Activated CD4-positive, CD25-positive, alpha-beta regulatory T cell treated with anti-CD3 and anti-CD28 coated beads, Interleukin-2, amount 50 U/mL, for 16 hours (primary cell): ENCODE data around the gene ZNF691.
"Not testable (repeated sequence)": the region's sequence is repeated elsewhere in the genome, so short reads cannot be mapped to it uniquely, and the experiment has no call there.

Experiments used
- DNase-seq: peaks from one replicate; pipeline ENCODE4 v3.0.0-alpha.2; 2020; ENCODE audit warnings: low read depth, low spot score

The ZNF691 gene

DNA sequence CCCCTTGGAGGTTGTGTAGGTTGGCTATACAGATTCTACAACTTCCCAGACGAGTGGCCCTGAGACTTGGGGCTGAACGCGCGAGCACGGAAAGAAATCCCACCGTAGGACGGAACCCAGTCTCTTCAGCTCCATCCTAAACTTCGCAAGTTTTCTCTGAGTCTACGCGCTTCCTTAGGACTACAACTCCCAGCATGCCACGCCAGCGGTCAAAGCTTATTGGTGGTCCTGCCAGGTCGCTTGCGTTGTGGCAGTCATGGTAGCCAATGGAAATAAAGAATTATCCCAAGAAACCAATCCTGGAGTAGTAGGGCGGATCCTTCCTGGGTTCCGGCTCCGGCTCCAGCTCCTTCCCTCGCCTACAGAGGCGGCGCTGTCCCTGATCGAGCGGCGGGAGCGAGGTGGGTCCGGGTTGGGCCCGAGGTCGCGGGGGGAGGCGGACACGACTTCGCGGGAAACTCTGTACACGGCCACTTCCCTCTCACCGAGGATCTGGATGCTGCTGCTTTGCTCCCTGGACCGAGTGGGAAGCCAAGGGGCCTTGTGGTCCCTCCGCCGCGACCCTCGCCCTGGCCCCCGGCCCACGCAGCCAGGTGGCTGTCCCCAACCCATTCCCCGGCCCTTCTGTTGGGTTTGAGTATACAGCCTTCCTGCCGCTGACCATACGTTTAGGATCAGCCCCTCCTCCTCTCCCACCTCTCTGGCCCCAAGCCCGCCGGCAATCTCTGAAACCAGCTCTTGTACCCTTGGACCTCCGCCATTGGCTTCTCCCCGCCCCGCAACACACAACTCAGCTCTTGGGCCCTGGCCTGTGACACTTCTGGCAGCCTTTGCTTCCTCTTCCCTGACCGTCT, at the start of gene ZNF691:
Gene ZNF691, plus strand, starts transcription at position 357 of the 854 bp plus-strand sequence. CDS start 3,046 bp downstream, outside the sequence.
- DNase-seq, result peak; percentile 80

DNA sequence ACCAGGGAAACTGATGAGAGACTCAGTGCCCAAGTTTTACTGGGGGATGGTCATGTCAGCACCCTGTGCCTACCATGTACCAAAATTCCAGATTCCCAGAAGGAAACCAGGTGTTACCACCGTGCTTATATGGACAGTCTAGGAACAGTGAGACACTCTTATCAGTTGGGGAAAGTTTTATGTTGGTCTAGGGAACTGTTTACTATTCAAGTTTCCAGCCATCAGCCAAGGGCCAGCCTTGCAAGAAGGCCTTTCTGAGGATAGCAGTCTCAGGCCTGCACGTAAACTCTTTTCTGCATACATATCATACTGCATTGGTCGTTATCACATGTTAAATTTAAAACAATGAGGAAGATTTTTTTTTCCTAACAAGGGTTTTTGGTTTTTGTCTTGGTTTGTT, 49.0 kb upstream of the ZNF691 start:
- DNase-seq, result no peak

- no peak for DNase-seq
These were observed 48.4 kb upstream of the ZNF691 start for GRCh38 chr1:42797979-42798378.

DNA sequence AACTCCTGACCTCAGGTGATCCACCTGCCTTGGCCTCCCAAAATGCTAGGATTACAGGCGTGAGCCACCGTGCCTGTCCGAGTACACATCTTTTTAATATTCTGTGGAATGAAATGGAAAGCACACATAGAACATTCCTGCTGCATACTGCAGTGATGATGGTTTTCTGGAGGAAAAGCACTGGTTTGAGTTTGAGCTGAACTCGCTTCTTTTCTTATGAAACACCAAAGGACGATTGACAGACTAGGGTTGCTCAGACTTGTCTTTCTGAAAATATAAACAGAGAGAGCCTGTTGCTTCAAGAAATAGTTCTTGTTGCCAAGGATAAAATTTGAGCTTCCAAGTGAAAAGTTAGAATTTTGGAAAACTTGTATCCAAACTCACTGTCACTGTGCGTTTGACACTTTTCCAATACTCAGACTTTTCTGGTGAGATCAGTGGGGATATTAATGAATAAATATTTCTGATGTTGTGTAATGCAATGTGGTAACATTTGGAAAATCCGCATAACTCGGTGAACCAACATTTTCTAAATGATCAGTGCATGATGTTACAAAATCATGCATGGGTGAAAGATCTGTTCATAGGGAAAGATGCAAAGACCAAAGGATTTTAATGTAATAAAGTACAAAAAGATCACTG, 44.5 kb upstream of the ZNF691 start:
- DNase-seq, result no peak

DNA sequence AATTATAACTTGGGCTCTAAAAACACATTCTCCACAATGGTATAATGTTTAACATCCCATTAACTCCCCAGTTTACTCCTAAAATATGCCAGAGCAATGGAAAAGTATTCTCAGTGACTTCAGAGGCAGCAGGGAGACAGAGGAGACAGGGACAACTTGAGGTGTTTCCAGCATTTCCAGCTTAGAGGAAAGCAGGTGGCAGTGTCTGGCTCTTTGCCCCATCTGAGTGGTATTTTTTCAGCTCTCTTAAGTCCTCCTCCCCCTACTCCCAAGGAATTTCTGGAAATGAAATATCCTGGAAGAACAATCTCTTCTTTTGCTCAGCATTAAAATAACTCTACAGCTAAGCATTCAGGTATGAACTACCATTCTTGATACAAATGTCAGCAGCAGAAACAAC, 40.2 kb upstream of the ZNF691 start:
- DNase-seq, result no peak

GRCh38 chr1:42806593-42806992, 39.8 kb upstream of the ZNF691 start:
- DNase-seq, result no peak

GRCh38 chr1:42807056-42807668, 39.3 kb upstream of the ZNF691 start:
- no peak for DNase-seq

GRCh38 chr1:42814815-42815214, 31.6 kb upstream of the ZNF691 start:
- DNase-seq, result not testable (repeated sequence)

- no peak for DNase-seq
These were observed 30.4 kb upstream of the ZNF691 start for GRCh38 chr1:42815941-42816584.

DNA sequence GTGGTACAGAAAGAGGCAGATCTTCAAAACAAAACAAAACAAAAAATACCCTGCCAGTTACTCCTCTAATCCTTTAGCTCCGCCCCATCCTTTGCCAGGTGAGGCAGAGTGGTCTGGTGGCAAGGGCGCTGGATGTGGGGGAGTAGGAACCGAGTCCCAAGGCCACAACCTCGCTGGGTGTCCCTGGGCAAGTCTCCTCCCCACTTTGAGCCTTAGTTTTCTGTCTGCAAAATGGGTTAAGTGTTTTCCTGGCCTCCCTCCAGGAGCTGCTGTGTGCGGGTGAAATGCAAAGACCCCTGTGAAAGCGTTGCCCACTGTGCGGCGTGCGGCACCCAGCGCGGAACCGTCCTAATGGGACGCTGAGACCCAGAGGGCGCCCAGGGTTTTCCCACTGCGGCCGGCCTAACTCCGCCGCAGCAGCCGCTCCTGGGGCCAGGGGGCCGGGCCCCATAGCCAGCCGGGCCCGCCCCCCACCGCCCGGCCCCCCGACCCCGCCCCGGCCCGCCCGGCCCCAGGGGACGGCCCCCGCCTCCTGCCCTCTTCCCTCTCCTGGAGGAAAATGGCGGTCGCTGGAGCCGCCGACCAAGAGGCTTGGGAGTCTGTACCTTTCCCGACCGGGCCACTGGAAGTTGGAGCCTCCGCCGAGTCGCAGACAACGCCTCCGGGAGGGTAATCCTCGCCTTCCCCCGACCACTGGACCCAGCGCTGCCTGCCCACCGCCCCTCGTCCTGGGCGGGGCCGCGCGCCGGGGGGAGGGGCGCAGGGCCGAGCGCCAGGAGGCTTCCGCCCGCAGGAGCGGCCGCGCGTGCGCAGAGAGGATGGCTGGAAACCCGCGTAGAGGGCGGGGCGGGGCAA, 29.6 kb upstream of the ZNF691 start, which contains the start of the genes ERMAP and SVBP:
Gene ERMAP, plus strand, starts transcription at position 538 of the 855 bp plus-strand sequence. CDS start 13,327 bp downstream, outside the sequence.
Gene SVBP, minus strand, starts transcription at position 813 of the 855 bp plus-strand sequence. CDS start 853 bp downstream, outside the sequence.
- DNase-seq, result peak; percentile 89

GRCh38 chr1:42817440-42817767, 29.0 kb upstream of the ZNF691 start:
- no peak for DNase-seq

GRCh38 chr1:42817976-42818375, 28.4 kb upstream of the ZNF691 start:
- DNase-seq, result no peak

- no peak for DNase-seq
These were observed 25.6 kb upstream of the ZNF691 start for GRCh38 chr1:42820813-42821212.

DNA sequence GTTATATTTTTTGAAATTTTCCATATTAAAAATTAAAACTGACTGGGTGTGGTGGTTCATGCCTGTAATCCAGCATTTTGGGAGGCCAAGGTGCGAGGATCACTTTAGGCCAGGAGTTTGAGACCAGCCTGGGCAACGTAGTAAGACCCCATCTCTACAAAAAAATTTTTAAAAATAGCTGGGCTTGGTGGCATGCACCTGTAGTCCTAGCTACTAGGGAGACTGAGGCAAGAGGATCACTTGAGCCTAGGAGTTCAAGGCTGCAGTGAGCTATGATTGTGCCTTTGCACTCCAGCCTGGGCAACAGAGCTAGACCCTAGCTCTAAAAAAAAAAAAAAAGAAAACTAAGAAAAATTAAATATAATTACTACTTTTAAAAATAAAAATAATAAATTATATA, 24.7 kb upstream of the ZNF691 start:
- no peak for DNase-seq

DNA sequence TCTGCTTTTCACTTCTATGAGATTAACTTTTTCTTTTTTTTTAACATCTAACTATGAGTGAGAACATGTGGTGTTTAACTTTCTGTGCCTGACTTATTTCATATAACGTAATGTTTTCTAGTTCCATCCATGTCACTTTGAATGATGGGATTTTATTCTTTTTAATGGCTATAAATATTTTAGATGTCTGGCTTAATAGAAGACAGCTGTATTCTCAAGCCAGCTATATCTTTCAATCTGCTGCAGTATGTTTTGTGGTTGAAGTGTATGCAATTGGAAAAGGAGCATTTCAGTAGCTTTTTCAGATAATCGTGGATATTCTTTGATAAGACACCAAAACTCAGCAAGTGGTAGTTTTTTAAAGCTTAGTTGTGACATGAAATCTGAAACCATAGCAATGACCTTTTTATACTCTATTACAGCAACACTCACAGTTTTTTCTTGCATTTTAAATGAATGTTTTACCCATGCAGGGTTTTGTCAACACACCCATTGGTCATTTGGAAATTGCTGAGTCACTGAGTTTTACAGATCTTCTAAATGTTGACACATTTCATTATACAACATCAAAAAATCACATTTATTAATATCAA, 23.5 kb upstream of the ZNF691 start:
- no peak for DNase-seq

- no peak for DNase-seq
These were observed 21.9 kb upstream of the ZNF691 start for GRCh38 chr1:42824481-42825035.

- no peak for DNase-seq
These were observed 21.2 kb upstream of the ZNF691 start for GRCh38 chr1:42825036-42825851.

GRCh38 chr1:42830631-42831030, 15.8 kb upstream of the ZNF691 start:
- DNase-seq, result no peak

GRCh38 chr1:42831273-42831672, 15.1 kb upstream of the ZNF691 start:
- DNase-seq, result no peak
